Activated CD8-positive, alpha-beta T cell treated with anti-CD3 and anti-CD28 coated beads for 36 hours (primary cell): Measurements from ENCODE around the gene SLC25A47. TPM values are rescaled to one million over a fixed set of nuclear protein-coding genes. Genes with fewer than 3 reads are reported as not detected.

ENCODE experiments used
- ATAC-seq: fragments of 200-7000 bp; cut with Tn5 transposase; one replicate; pipeline ENCODE4 v1.10.0; 2021; ENCODE audit warnings: mild to moderate bottlenecking, moderate library complexity
- CTCF ChIA-PET: fragments of 350-600 bp; sonication (Branson Sonifier 250); formaldehyde crosslinking; loops from one replicate; lab custom pipeline; 2021; ENCODE audit warnings: antibody characterized with exemption; lab: Charles Lee
- POLR2A ChIA-PET: fragments of 350-600 bp; sonication (Branson Sonifier 250); formaldehyde crosslinking; loops from one replicate; lab custom pipeline; 2021; ENCODE audit warnings: antibody characterized with exemption; lab: Charles Lee
- DNase-seq: peaks from one replicate; pipeline ENCODE4 v3.0.0-alpha.2; 2020
- H3K27ac Mint-ChIP-seq: one replicate; pipeline ENCODE4 v1.8.0; 2021; ENCODE audit warnings: mild to moderate bottlenecking, mixed read lengths
- H3K27me3 Mint-ChIP-seq: one replicate; pipeline ENCODE4 v1.8.0; 2021; ENCODE audit warnings: mixed read lengths
- H3K36me3 Mint-ChIP-seq: one replicate; pipeline ENCODE4 v1.8.0; 2021; ENCODE audit warnings: low read depth, mixed read lengths
- H3K4me1 Mint-ChIP-seq: one replicate; pipeline ENCODE4 v1.8.0; 2021; ENCODE audit warnings: low read depth, mixed read lengths
- H3K4me3 Mint-ChIP-seq: one replicate; pipeline ENCODE4 v1.8.0; 2021; ENCODE audit warnings: mild to moderate bottlenecking, moderate library complexity, mixed read lengths
- H3K9me3 Mint-ChIP-seq: one replicate; pipeline ENCODE4 v1.8.0; 2021; ENCODE audit warnings: mixed read lengths
- intact Hi-C: fragments of 100-400 bp; cut with micrococcal nuclease; formaldehyde crosslinking; loops from one replicate; pipeline ENCODE4 v1.10.0; 2022
- total RNA-seq, 2 experiments: library from RNA; stranded (reverse); gene quantifications; one replicate each; pipeline ENCODE4 v1.2.3, GENCODE V29; 2021
- TF ChIP-seq, protein P1 (sequence below): fragments of 200-600 bp; IDR thresholded peaks from one replicate; pipeline ENCODE4 v1.8.0; 2022; ENCODE audit warnings: antibody characterized with exemption, mild to moderate bottlenecking

The SLC25A47 gene
- total RNA-seq, 2 experiments from 2014 or later, result not detected

DNA sequence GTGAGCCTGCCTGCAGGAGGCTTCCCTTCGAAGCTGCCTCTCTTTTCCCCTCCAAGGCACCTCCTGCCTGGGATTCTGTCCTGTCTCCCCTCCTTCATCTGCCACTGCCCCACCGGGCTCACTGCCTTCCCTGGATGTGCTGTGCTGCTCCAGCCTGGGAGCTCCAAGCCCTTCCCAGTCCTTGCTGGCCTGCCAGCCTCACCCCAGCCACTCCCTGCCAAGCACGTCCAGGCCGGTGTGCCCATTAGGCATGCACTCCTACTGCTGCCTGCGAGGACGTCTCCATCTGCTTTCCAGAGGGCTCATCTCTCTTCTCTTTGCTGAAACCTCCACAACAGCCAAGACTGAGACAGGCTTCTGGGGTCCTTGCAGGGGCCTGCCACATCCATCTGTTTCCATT lies 8.4 kb upstream of the SLC25A47 start:
- Mint-ChIP-seq H3K36me3 (no peaks in the 10 kb centered on the region), H3K27ac (no peak overlapping the region), H3K4me3 (no peak overlapping the region), H3K4me1 (peaks cover 8% of the 10 kb centered on the region), H3K27me3 (peaks cover 1% of the 10 kb centered on the region), H3K9me3 (no peaks in the 10 kb centered on the region)
- POLR2A ChIA-PET, result interaction anchor here (1.0 kb wide), 1 partner anchor 15 kb away, joined by 3 read pairs; no protein-coding TSS in a partner anchor
- TF ChIP-seq, protein P1, sequence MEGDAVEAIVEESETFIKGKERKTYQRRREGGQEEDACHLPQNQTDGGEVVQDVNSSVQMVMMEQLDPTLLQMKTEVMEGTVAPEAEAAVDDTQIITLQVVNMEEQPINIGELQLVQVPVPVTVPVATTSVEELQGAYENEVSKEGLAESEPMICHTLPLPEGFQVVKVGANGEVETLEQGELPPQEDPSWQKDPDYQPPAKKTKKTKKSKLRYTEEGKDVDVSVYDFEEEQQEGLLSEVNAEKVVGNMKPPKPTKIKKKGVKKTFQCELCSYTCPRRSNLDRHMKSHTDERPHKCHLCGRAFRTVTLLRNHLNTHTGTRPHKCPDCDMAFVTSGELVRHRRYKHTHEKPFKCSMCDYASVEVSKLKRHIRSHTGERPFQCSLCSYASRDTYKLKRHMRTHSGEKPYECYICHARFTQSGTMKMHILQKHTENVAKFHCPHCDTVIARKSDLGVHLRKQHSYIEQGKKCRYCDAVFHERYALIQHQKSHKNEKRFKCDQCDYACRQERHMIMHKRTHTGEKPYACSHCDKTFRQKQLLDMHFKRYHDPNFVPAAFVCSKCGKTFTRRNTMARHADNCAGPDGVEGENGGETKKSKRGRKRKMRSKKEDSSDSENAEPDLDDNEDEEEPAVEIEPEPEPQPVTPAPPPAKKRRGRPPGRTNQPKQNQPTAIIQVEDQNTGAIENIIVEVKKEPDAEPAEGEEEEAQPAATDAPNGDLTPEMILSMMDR, result no peak
- CTCF ChIA-PET, result interaction anchor here (1.0 kb wide), 1 partner anchor 32 kb away, joined by 3 read pairs; no protein-coding TSS in a partner anchor
- DNase-seq (no peak), ATAC-seq (no peak)
- intact Hi-C loops, result no loop called here

DNA sequence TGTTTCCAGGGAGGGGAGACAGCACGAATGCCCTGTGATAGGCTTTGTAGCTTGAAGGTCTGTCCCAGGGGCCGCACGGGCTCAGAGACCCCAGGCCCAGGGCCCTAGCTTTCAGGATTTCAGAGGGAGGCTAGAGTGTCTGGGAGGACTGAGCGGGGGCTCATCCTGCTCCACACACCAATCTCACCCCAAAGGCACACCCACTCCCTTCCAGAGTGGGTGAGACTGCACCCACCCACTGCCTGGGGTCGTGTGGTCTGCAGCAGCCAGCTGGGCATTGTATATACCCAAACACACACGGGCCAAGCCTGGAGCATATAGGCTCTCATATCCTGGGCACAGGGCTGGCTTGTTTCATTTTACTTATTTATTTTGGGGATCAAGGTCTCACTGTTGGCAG lies 5.8 kb upstream of the SLC25A47 start:
- TF ChIP-seq, protein P1, result no peak
- Mint-ChIP-seq H3K27ac (no peak overlapping the region), H3K27me3 (no peaks in the 10 kb centered on the region), H3K9me3 (no peaks in the 10 kb centered on the region), H3K36me3 (no peaks in the 10 kb centered on the region), H3K4me1 (peaks cover 8% of the 10 kb centered on the region), H3K4me3 (peak overlapping the region; percentile 52)
- ATAC-seq (no peak), DNase-seq (no peak)
- intact Hi-C loops, result no loop called here
- CTCF ChIA-PET, result interaction anchor here (0.8 to 1.7 kb wide), 2 partner anchors 16 to 66 kb away, joined by 3 to 5 read pairs; no protein-coding TSS in a partner anchor
- POLR2A ChIA-PET, result interaction anchor here (1.5 kb wide), 1 partner anchor 10 kb away, joined by 6 read pairs; no protein-coding TSS in a partner anchor

DNA sequence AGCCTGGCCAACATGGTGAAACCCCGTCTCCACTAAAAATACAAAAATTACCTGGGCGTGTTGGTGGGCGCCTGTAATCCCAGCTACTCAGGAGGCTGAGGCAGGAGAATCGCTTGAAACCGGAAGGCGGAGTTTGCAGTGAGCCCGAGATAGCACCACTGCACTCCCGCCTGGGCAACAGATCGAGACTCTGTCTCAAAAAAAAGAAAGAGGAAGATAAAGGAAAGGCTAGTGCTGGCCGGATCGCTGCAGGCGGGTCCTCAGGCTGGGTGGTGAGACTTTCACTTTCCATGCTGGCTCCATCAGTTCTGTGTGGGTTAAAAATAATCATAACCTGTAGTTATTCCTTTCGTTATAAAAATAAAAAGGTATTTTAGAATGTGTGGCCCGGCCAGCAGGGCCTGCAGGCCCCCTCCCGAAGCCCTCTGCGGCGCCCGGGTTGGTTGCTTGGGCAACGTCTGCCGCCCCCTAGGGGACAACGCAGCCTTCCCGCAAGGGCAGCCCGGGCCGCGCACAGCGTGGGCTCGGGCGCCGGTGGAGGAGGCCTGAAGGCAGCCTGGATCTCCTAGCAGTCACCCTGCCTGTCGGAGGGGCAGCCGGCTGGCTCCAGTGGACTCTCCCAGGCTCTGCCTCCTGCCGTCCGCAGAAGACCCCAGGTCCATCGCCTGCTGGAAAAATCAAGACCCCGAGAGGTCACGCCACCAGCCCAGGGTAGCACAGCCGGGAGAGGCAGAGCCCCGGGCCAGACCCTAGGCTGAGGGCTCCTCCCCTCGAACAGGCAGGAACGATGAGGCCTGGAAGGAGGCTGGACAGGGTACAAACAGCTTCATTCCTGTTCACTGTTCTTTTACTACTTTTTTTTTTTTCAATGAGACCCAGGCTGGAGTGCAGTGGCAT lies 5.0 kb upstream of the SLC25A47 start:
- POLR2A ChIA-PET, result no interaction called here
- peak; percentile 96 for ATAC-seq
- intact Hi-C loops, result no loop called here

DNA sequence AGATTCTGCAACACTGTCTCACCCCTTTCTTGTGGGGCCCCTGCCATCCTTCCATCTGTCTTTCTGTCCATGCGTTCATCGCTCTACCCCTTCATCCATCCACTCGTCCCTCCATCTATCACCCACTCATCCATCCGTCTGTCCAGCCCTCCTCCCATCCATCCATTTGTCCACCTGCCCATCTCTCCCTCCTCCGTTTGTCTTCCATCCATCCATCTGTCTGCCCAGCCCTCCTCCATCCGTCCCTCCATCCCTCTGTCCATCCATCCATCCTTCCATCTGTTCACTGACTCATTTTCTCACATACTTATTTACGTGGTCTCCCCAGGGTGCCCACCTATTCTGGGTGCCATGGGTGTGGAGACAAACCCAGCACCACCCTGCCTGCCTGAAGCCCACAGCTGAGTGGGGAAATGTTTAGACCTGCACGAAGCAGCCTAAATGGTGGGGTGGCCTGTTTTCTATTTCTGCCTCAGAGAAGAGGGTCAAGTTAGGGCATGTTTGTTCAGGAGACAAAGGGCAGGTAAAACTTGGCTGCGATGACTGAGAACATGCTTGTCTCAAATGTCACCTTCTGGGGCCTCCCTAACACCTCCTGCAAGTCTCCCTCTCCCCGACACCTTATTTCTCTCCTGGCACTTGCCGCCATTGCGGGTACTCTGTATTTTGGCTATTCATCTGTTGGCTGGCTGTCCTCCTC lies 2.8 kb upstream of the SLC25A47 start:
- DNase-seq (no peak), ATAC-seq (no peak)
- Mint-ChIP-seq H3K4me3 (no peak overlapping the region), H3K36me3 (no peaks in the 10 kb centered on the region), H3K27me3 (no peaks in the 10 kb centered on the region), H3K27ac (no peak overlapping the region), H3K4me1 (peaks cover 6% of the 10 kb centered on the region), H3K9me3 (no peaks in the 10 kb centered on the region)
- ChIA-PET POLR2A (interaction anchor here (1.5 kb wide), 1 partner anchor 10 kb away, joined by 6 read pairs; no protein-coding TSS in a partner anchor), CTCF (no interaction called here)
- intact Hi-C loops, result no loop called here
- TF ChIP-seq, protein P1, result no peak

More for the DNA sequence above, 5.0 kb upstream of the SLC25A47 start:
- no peaks in the 10 kb centered on the region for H3K9me3 Mint-ChIP-seq
- no peak overlapping the region for H3K27ac Mint-ChIP-seq
- H3K27me3 Mint-ChIP-seq, result no peaks in the 10 kb centered on the region
- peak; percentile 84 for DNase-seq
- peaks cover 6% of the 10 kb centered on the region for H3K4me1 Mint-ChIP-seq
- CTCF ChIA-PET, result interaction anchor here (0.8 to 1.7 kb wide), 6 partner anchors 9 to 65 kb away, joined by 3 to 6 read pairs (median 4); no protein-coding TSS in a partner anchor
- TF ChIP-seq, protein P1, result peak; percentile 95
- H3K4me3 Mint-ChIP-seq, result peak overlapping the region; percentile 52
- no peaks in the 10 kb centered on the region for H3K36me3 Mint-ChIP-seq
